Upper lobe of left lung (tissue), 6 donors: ENCODE measurements around the gene LARP6. TPM values are rescaled to one million over a fixed set of nuclear protein-coding genes. Genes with fewer than 3 reads are reported as not detected.
"Not testable (repeated sequence)": the region's sequence is repeated elsewhere in the genome, so short reads cannot be mapped to it uniquely, and the experiment has no call there.

Source experiments
- ATAC-seq, 2 donors: fragments of 200-7000 bp; cut with Tn5 transposase; one replicate each; pipeline ENCODE4 v1.9.1; 2022; ENCODE audit warnings: mild to moderate bottlenecking in 2 of 2, moderate library complexity in 2 of 2; ENCODE audit not compliant: low FRiP score in 2 of 2
- DNase-seq, 2 donors: peaks; one replicate each; pipeline ENCODE4 v3.0.0-alpha.2; 2019 to 2020
- H3K27ac ChIP-seq, 4 donors: fragments of 200-600 bp; sonication (generic); one replicate each; pipeline ENCODE4 v1.5.1; 2016 to 2019
- H3K27me3 ChIP-seq, 4 donors: fragments of 200-600 bp; sonication (generic); one replicate each; pipeline ENCODE4 v1.5.1; 2017 to 2019
- H3K36me3 ChIP-seq, 4 donors: fragments of 200-600 bp; sonication (generic); one replicate each; pipeline ENCODE4 v1.5.1; 2016 to 2019
- H3K4me1 ChIP-seq, 4 donors: fragments of 200-600 bp; sonication (generic); one replicate each; pipeline ENCODE4 v1.5.1; 2018 to 2019
- H3K4me3 ChIP-seq, 4 donors: fragments of 200-600 bp; sonication (generic); one replicate each; pipeline ENCODE4 v1.5.1; 2017 to 2019; ENCODE audit warnings: mild to moderate bottlenecking in 2 of 4, moderate library complexity in 1 of 4
- H3K9me3 ChIP-seq, 4 donors: fragments of 200-600 bp; sonication (generic); one replicate each; pipeline ENCODE4 v1.5.1; 2018 to 2019
- EP300 ChIP-seq, 4 donors: sonication (generic); formaldehyde crosslinking; IDR thresholded peaks; one replicate each; pipeline ENCODE4 v1.5.1; 2017; ENCODE audit warnings: antibody characterized with exemption in 4 of 4, control low read depth in 2 of 4
- POLR2A ChIP-seq, 4 donors: fragments of 450-650 bp; IDR thresholded peaks; one replicate each; pipeline ENCODE4 v1.5.1; 2016 to 2017; ENCODE audit warnings: antibody characterized with exemption in 4 of 4, mild to moderate bottlenecking in 2 of 4
- POLR2AphosphoS5 ChIP-seq, 2 donors: sonication (generic); formaldehyde crosslinking; IDR thresholded peaks; one replicate each; pipeline ENCODE4 v1.5.1; 2017; ENCODE audit warnings: antibody characterized with exemption in 2 of 2
- WGBS, 2 donors: methylation state at CpG; one replicate each; pipeline ENCODE4 v1.1.5; 2017 to 2018; 5-methylcytosine and 5-hydroxymethylcytosine counted together
- total RNA-seq, 6 donors: library from RNA; depleted of rRNA in 4 of 6; stranded (reverse); fragments of >200 nt in 4 of 6; gene quantifications; one replicate each; pipeline versions ENCODE4 v1.1.0 to v1.2.1, GENCODE V29; 2016 to 2021
- TF ChIP-seq, protein P1 (sequence below), 6 experiments: fragments of 450-650 bp in 4 of 6; fragments of 200-600 bp in 2 of 6; sonication (generic) in 2 of 6; IDR thresholded peaks; one replicate each; pipeline ENCODE4 v1.5.1; 2016 to 2019; ENCODE audit warnings: antibody characterized with exemption in 6 of 6
- donor health status: DM: no; HTN: no; CAD: no; lungs with moderate emphysema.
- donor health status: DM: no; HTN: yes; CAD: no; lungs with severe emphysema.

Gene LARP6
- total RNA-seq, 6 donors from 2014 or later: 1.0 to 12.0 (median 5.2) TPM

DNA sequence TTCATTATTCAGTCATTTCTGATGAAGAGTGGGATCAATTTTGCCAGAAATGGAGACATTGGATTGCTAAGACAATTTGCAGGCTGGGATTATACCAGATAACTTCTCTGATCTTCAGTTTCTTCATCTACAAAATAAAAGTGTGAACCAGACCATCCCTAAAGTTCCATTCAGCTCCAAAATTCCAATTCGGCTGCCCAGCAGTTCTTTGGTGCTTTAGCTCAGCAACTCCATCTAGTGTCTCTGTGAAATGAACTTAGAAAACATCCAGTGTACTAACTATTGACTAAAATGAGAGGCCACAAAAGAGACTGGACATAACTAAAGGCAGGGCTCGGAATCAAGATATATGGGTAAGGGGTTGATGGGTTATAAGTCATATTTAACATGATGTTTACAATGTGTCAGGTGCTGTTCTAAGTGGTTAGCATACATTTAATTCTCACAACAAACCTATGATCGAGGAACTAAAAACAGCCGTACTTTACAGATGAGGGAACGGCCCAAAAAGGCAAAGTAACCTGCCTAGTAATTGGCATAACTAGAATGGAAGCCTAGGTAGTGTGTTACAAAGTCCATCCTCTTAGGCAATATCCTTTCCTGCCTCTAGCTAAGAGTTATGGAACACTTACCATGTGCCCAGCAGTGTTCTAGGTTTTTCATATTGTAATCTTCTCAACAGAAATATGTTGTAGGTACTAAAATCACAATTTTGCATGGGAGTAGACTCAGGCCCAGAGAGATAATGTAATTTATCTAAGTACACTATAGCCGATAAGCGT, 21.2 kb upstream of the LARP6 start:
- WGBS, 2 donors: 78 to 81% methylated on average over 7 of the region's 7 CpGs
- H3K27ac ChIP-seq: no peak overlapping the region
- H3K36me3 ChIP-seq: no peaks in the 10 kb centered on the region
- TF ChIP-seq, protein P1, sequence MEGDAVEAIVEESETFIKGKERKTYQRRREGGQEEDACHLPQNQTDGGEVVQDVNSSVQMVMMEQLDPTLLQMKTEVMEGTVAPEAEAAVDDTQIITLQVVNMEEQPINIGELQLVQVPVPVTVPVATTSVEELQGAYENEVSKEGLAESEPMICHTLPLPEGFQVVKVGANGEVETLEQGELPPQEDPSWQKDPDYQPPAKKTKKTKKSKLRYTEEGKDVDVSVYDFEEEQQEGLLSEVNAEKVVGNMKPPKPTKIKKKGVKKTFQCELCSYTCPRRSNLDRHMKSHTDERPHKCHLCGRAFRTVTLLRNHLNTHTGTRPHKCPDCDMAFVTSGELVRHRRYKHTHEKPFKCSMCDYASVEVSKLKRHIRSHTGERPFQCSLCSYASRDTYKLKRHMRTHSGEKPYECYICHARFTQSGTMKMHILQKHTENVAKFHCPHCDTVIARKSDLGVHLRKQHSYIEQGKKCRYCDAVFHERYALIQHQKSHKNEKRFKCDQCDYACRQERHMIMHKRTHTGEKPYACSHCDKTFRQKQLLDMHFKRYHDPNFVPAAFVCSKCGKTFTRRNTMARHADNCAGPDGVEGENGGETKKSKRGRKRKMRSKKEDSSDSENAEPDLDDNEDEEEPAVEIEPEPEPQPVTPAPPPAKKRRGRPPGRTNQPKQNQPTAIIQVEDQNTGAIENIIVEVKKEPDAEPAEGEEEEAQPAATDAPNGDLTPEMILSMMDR (IDR thresholded peaks at IDR 0.05): peak in 3 of 6 experiments; percentile 9 to 35 (median 29)
- TF ChIP-seq POLR2A (IDR thresholded peaks at IDR 0.05) (no peak), POLR2AphosphoS5 (IDR thresholded peaks at IDR 0.05) (no peak), EP300 (IDR thresholded peaks at IDR 0.05) (no peak)
- no peaks in the 10 kb centered on the region for H3K9me3 ChIP-seq
- DNase-seq: no peak
- H3K4me1 ChIP-seq: no peaks in the 10 kb centered on the region
- no peaks in the 10 kb centered on the region for H3K27me3 ChIP-seq
- no peak overlapping the region for H3K4me3 ChIP-seq
- ATAC-seq: peak in 1 of 2 donors; percentile 61

DNA sequence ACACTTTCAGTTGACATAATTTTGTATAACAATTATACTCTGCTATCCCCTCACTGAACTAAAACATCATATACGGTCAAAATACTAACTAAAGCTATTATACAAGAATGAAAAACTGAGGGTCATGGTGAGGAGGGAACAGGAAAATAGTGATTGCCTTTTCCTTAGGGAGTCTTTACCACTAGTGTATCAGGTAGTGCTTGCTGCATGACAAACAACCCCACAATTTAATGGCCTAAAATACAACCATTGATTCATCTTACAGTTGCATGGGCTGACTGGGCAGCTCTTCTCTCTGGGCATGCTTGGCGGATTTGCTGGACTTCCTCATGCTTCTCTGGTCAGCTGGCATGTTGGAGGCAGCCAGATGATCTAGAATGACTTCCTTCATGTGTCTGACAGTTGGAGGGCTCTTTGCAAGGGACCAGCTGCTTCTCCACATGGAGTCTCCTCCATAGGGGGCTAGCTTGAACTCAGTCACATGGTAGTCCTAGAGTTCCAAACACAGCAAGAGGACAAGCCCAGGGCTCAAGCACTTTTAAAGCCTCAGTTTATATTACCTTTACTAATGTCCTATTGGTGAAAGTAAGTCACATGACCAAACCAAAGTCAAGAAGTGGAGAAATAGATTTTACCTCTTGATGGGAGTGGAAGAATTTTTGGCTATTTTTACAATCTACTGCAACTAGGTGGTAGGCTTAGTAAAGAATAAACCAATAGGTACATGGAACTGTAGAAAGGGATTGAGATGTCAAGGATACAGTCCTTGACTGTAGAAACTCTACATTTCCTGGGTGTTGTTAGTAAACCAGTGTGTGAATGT, 19.5 kb upstream of the LARP6 start:
- ATAC-seq (no peak), DNase-seq (no peak)
- H3K9me3 ChIP-seq: no peaks in the 10 kb centered on the region
- no peak overlapping the region for H3K4me3 ChIP-seq
- peaks cover 0 to 2% (median 0%) of the 10 kb centered on the region in 4 donors for H3K4me1 ChIP-seq
- TF ChIP-seq, protein P1 (IDR thresholded peaks at IDR 0.05): no peak
- TF ChIP-seq POLR2AphosphoS5 (IDR thresholded peaks at IDR 0.05) (no peak), EP300 (IDR thresholded peaks at IDR 0.05) (no peak), POLR2A (IDR thresholded peaks at IDR 0.05) (no peak)
- WGBS, 2 donors: 87 to 98% methylated on average over 2 of the region's 2 CpGs
- H3K27ac ChIP-seq: no peak overlapping the region
- no peaks in the 10 kb centered on the region for H3K36me3 ChIP-seq
- no peaks in the 10 kb centered on the region for H3K27me3 ChIP-seq

- not testable (repeated sequence) for H3K9me3 ChIP-seq, H3K27ac ChIP-seq, H3K4me1 ChIP-seq, H3K27me3 ChIP-seq, H3K4me3 ChIP-seq, ATAC-seq, H3K36me3 ChIP-seq
- peak in 1 of 2 donors; percentile 81 for DNase-seq
- 93 to 100% methylated on average over 5 to 21 of the region's 34 CpGs for WGBS, 2 donors
These were observed 17.5 kb upstream of the LARP6 start for GRCh38 chr15:70871490-70871889.

DNA sequence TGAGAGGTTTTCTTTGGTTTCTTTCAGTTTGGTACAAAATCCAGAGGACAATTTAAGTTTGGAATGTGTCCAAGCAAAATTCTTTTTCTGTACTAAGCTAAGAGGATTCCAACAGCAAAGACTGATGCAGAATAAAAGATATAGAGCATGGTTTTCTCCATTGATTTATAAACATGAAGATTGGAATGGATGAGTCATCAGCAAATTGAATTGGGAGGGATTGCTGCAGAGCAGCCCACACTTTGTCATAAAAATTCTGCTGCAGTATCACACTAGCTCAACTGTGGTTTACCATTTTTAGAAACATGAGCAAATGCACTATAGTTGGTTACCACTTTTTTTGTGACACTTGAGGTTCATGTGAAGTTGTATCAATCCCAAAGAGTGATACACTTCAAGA, 16.1 kb upstream of the LARP6 start:
- Histone ChIP-seq H3K36me3 (no peaks in the 10 kb centered on the region), H3K27me3 (no peaks in the 10 kb centered on the region), H3K9me3 (no peaks in the 10 kb centered on the region), H3K4me3 (no peak overlapping the region), H3K27ac (no peak overlapping the region), H3K4me1 (peaks cover 0 to 6% (median 0%) of the 10 kb centered on the region in 4 donors)
- DNase-seq (no peak), ATAC-seq (peak in 1 of 2 donors; percentile 70)
- TF ChIP-seq, protein P1 (IDR thresholded peaks at IDR 0.05): no peak
- no peak for TF ChIP-seq POLR2A (IDR thresholded peaks at IDR 0.05)
- TF ChIP-seq POLR2AphosphoS5 (IDR thresholded peaks at IDR 0.05): no peak
- no peak for TF ChIP-seq EP300 (IDR thresholded peaks at IDR 0.05)

DNA sequence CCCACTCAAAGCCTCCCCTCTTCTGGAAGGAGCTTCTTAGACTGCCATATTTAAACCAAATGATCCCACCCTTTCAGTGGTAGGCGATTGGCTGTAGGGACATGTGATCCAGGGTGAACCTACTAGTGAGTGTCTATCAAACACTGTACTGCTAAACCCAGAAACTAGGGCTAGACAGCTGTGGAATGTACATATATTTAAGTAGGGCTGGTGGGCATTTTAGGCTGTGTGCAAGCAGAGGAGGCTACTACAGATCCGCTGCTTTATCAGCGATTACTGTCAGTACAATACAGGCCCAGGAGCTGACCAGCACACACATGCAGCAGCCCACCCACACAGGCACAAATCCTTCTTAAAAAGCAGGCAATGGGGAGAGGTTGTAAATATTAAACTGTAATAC, 15.4 kb upstream of the LARP6 start:
- H3K9me3 ChIP-seq: no peaks in the 10 kb centered on the region
- ATAC-seq (no peak), DNase-seq (no peak)
- no peak overlapping the region for H3K4me3 ChIP-seq
- H3K27me3 ChIP-seq: no peaks in the 10 kb centered on the region
- H3K4me1 ChIP-seq: peaks cover 0 to 6% (median 0%) of the 10 kb centered on the region in 4 donors
- TF ChIP-seq, protein P1 (IDR thresholded peaks at IDR 0.05): no peak
- H3K36me3 ChIP-seq: no peaks in the 10 kb centered on the region
- WGBS, 2 donors: 88 to 94% methylated on average over 3 of the region's 3 CpGs
- no peak overlapping the region for H3K27ac ChIP-seq
